Liver (tissue), 9 donors: ENCODE results near the gene SPATA32. TPM values are rescaled to one million over a fixed set of nuclear protein-coding genes. Genes with fewer than 3 reads are reported as not detected.

Experiments used
- DNase-seq: peaks from one replicate; pipeline ENCODE4 v3.0.0-alpha.2; 2017; ENCODE audit warnings: low spot score
- H3K27ac ChIP-seq, 2 donors: one replicate each; pipeline ENCODE4 v1.7.0; 2013; ENCODE audit warnings: inconsistent platforms in 2 of 2, low read length in 2 of 2, control low read depth in 1 of 2, low read depth in 1 of 2, mild to moderate bottlenecking in 1 of 2
- H3K27me3 ChIP-seq, 4 donors: one replicate each; pipeline versions ENCODE4 v1.6.1 to v1.7.0; 2013; ENCODE audit warnings: low read length in 3 of 4, inconsistent platforms in 1 of 4, mild to moderate bottlenecking in 1 of 4, moderate library complexity in 1 of 4; ENCODE audit not compliant: control insufficient read depth in 4 of 4, insufficient read depth in 4 of 4
- H3K36me3 ChIP-seq, 4 donors: one replicate each; pipeline versions ENCODE4 v1.6.1 to v1.7.0; 2013; ENCODE audit warnings: low read length in 3 of 4, mild to moderate bottlenecking in 3 of 4, low read depth in 1 of 4, moderate library complexity in 1 of 4; ENCODE audit not compliant: control insufficient read depth in 4 of 4, insufficient read depth in 3 of 4
- H3K4me1 ChIP-seq, 4 donors: one replicate each; pipeline versions ENCODE4 v1.6.1 to v1.7.0; 2013; ENCODE audit warnings: low read length in 3 of 4, mild to moderate bottlenecking in 3 of 4, moderate library complexity in 1 of 4; ENCODE audit not compliant: control insufficient read depth in 4 of 4, insufficient read depth in 4 of 4
- H3K4me3 ChIP-seq, 3 donors: one replicate each; pipeline versions ENCODE4 v1.6.1 to v1.7.0; 2013; ENCODE audit warnings: low read length in 3 of 3, control low read depth in 1 of 3, low read depth in 1 of 3, mild to moderate bottlenecking in 1 of 3
- H3K9ac ChIP-seq, 2 donors: one replicate each; pipeline ENCODE4 v1.7.0; 2013; ENCODE audit warnings: low read length in 2 of 2, mild to moderate bottlenecking in 2 of 2, moderate library complexity in 2 of 2, control low read depth in 1 of 2, low read depth in 1 of 2
- H3K9me3 ChIP-seq, 4 donors: one replicate each; pipeline versions ENCODE4 v1.6.1 to v1.7.0; 2013; ENCODE audit warnings: low read length in 3 of 4; ENCODE audit not compliant: control insufficient read depth in 4 of 4
- CTCF ChIP-seq: fragments of 150-350 bp; IDR thresholded peaks from 2 replicates; pipeline ENCODE4 v1.5.1; 2017; ENCODE audit warnings: improper control_type of control experiment, low read depth, low read length; ENCODE audit not compliant: missing input control
- EGR1 ChIP-seq, 2 donors: IDR thresholded peaks; 2 replicates each; pipeline ENCODE4 v1.6.1; 2016 to 2018; ENCODE audit warnings: antibody characterized with exemption in 2 of 2, low read depth in 2 of 2
- FOXA1 ChIP-seq: IDR thresholded peaks from 2 replicates; pipeline ENCODE4 v1.6.1; 2016; ENCODE audit warnings: antibody characterized with exemption
- FOXA2 ChIP-seq: IDR thresholded peaks from 2 replicates; pipeline ENCODE4 v1.6.1; 2016; ENCODE audit warnings: antibody characterized with exemption
- GABPA ChIP-seq, 2 donors: IDR thresholded peaks in 1 of 2; conservative IDR thresholded peaks in 1 of 2; 2 replicates each; pipeline ENCODE4 v1.6.1; 2016; ENCODE audit warnings: antibody characterized with exemption in 2 of 2, mild to moderate bottlenecking in 1 of 2, moderate library complexity in 1 of 2
- HNF4A ChIP-seq, 2 donors: conservative IDR thresholded peaks; 2 replicates each; pipeline ENCODE4 v1.6.1; 2016; ENCODE audit warnings: antibody characterized with exemption in 2 of 2, mild to moderate bottlenecking in 2 of 2
- HNF4G ChIP-seq: IDR thresholded peaks from 2 replicates; pipeline ENCODE4 v1.6.1; 2016; ENCODE audit warnings: antibody characterized with exemption
- JUND ChIP-seq, 2 donors: IDR thresholded peaks; 2 replicates each; pipeline ENCODE4 v1.6.1; 2016; ENCODE audit warnings: antibody characterized with exemption in 2 of 2
- MAX ChIP-seq: IDR thresholded peaks from 2 replicates; pipeline ENCODE4 v1.6.1; 2016; ENCODE audit warnings: antibody characterized with exemption
- NR2F2 ChIP-seq: IDR thresholded peaks from 2 replicates; pipeline ENCODE4 v1.6.1; 2016; ENCODE audit warnings: antibody characterized with exemption
- RAD21 ChIP-seq, 2 donors: IDR thresholded peaks; 2 replicates each; pipeline ENCODE4 v1.6.1; 2016; ENCODE audit warnings: antibody characterized with exemption in 2 of 2, mild to moderate bottlenecking in 2 of 2
- REST ChIP-seq: IDR thresholded peaks from 2 replicates; pipeline ENCODE4 v1.6.1; 2016; ENCODE audit warnings: antibody characterized with exemption, mild to moderate bottlenecking
- RXRA ChIP-seq, 2 donors: IDR thresholded peaks; 2 replicates each; pipeline ENCODE4 v1.6.1; 2017 to 2018; ENCODE audit warnings: antibody characterized with exemption in 2 of 2, mild to moderate bottlenecking in 1 of 2
- SP1 ChIP-seq: IDR thresholded peaks from 2 replicates; pipeline ENCODE4 v1.6.1; 2018; ENCODE audit warnings: antibody characterized with exemption, mild to moderate bottlenecking
- YY1 ChIP-seq: IDR thresholded peaks from 2 replicates; pipeline ENCODE4 v1.6.1; 2016; ENCODE audit warnings: antibody characterized with exemption, mild to moderate bottlenecking
- ZBTB33 ChIP-seq: IDR thresholded peaks from 2 replicates; pipeline ENCODE4 v1.6.1; 2016; ENCODE audit warnings: antibody characterized with exemption
- WGBS: extraction: QIAGEN DNeasy Blood & Tissue Kit; methylation state at CpG from one replicate; pipeline ENCODE4 v1.1.7; 2013; 5-methylcytosine and 5-hydroxymethylcytosine counted together
- polyA plus RNA-seq, 2 donors: library from polyadenylated mRNA; stranded (reverse) in 1 of 2; unstranded in 1 of 2; fragments of 200-250 nt in 1 of 2; fragments of >200 nt in 1 of 2; fragmentation: Nextera tagmentation in 1 of 2; extraction: Ambion mirVana in 1 of 2; gene quantifications; one replicate each; pipeline versions ENCODE4 v1.2.1 to v1.2.3, GENCODE V29; 2013 to 2015
- total RNA-seq, 2 donors: library from RNA; depleted of rRNA; stranded (reverse); fragments of >200 nt; gene quantifications; one replicate each; pipeline ENCODE4 v1.2.3, GENCODE V29; 2014
- donor health status: healthy.
- donor health status: healthy.
- donor health status: healthy.
- donor health status: healthy.
- donor health status: healthy.

Gene SPATA32
- total and polyA plus RNA-seq, 4 donors = not detected

GRCh38 chr17:45238155-45238774, 23.6 kb downstream of the SPATA32 start:
- Histone ChIP-seq H3K27me3 (peaks cover 0 to 3% (median 0%) of the 10 kb centered on the region in 4 donors), H3K4me1 (peaks cover 0 to 4% (median 2%) of the 10 kb centered on the region in 4 donors), H3K36me3 (no peaks in the 10 kb centered on the region), H3K4me3 (no peak overlapping the region), H3K27ac (no peak overlapping the region), H3K9me3 (no peaks in the 10 kb centered on the region), H3K9ac (no peak overlapping the region)
- no peak for DNase-seq
- WGBS = 96% methylated on average over 7 of the region's 7 CpGs
- TF ChIP-seq REST (no peak), YY1 (no peak), EGR1 (IDR thresholded peaks at IDR 0.05; ENCODE audit: low read depth in 2 of 2) (no peak), ZBTB33 (no peak), HNF4G (no peak), SP1 (no peak), HNF4A (conservative IDR thresholded peaks at IDR 0.05) (no peak), JUND (IDR thresholded peaks at IDR 0.05) (no peak), RXRA (IDR thresholded peaks at IDR 0.05) (no peak), FOXA1 (no peak)

- H3K27me3 ChIP-seq = peaks cover 0 to 3% (median 0%) of the 10 kb centered on the region in 4 donors
- WGBS = 95% methylated on average over 2 of the region's 2 CpGs
- no peak overlapping the region for H3K27ac ChIP-seq
Observed at GRCh38 chr17:45237686-45238085, 24.2 kb downstream of the SPATA32 start.

More at GRCh38 chr17:45237686-45238085, 24.2 kb downstream of the SPATA32 start:
- Histone ChIP-seq H3K9me3 (no peaks in the 10 kb centered on the region), H3K4me3 (no peak overlapping the region), H3K36me3 (no peaks in the 10 kb centered on the region), H3K4me1 (peaks cover 0 to 4% (median 2%) of the 10 kb centered on the region in 4 donors), H3K9ac (no peak overlapping the region)
- no peak for TF ChIP-seq HNF4G
- TF ChIP-seq JUND (IDR thresholded peaks at IDR 0.05) = no peak
- TF ChIP-seq RXRA (IDR thresholded peaks at IDR 0.05) = no peak
- TF ChIP-seq CTCF = no peak
- TF ChIP-seq YY1 = no peak
- no peak for TF ChIP-seq SP1
- TF ChIP-seq GABPA (IDR thresholded peaks at IDR 0.05 in 1 of 2, conservative IDR thresholded peaks at IDR 0.05 in 1 of 2) = no peak
- TF ChIP-seq FOXA1 = no peak
- no peak for TF ChIP-seq RAD21 (IDR thresholded peaks at IDR 0.05)
- no peak for TF ChIP-seq FOXA2
- no peak for TF ChIP-seq NR2F2
- no peak for TF ChIP-seq REST
- no peak for TF ChIP-seq MAX
- no peak for DNase-seq
